Transverse colon (tissue), 3 donors: Measurements from ENCODE around the gene RCSD1.

Source experiments
- CTCF ChIP-seq, 5 experiments: fragments of 200-600 bp in 3 of 5; fragments of 450-650 bp in 2 of 5; sonication (generic) in 3 of 5; IDR thresholded peaks; 1 replicate in 2 of 5; 2 replicates in 3 of 5; pipeline ENCODE4 v1.5.1; 2016 to 2017; ENCODE audit warnings: antibody characterized with exemption in 5 of 5, inconsistent platforms in 3 of 5, mild to moderate bottlenecking in 2 of 5, moderate library complexity in 1 of 5
- POLR2A ChIP-seq: fragments of 450-650 bp; IDR thresholded peaks from one replicate; pipeline ENCODE4 v1.6.1; 2016; ENCODE audit warnings: antibody characterized with exemption, mild to moderate bottlenecking, moderate library complexity

GRCh38 chr1:167693425-167694045, 63.5 kb downstream of the RCSD1 start:
- TF ChIP-seq CTCF (IDR thresholded peaks at IDR 0.05): no peak
- no peak for TF ChIP-seq POLR2A
